CD4-positive, alpha-beta T cell (primary cell): ENCODE measurements around the gene EHD2. TPM values are rescaled to one million over a fixed set of nuclear protein-coding genes. Genes with fewer than 3 reads are reported as not detected.
A peak's percentile ranks its signal among the peaks of the same experiment; 100 is the strongest.

Experiments
- ATAC-seq: fragments of 200-7000 bp; cut with Tn5 transposase; one replicate; pipeline ENCODE4 v1.10.0; 2022; ENCODE audit warnings: mild to moderate bottlenecking; ENCODE audit not compliant: poor library complexity
- CTCF ChIA-PET: fragments of 350-600 bp; sonication (Branson Sonifier 250); formaldehyde crosslinking; loops from one replicate; lab custom pipeline; 2021; ENCODE audit warnings: antibody characterized with exemption, inconsistent platforms; lab: Charles Lee
- POLR2A ChIA-PET: fragments of 350-600 bp; sonication (Branson Sonifier 250); formaldehyde crosslinking; loops from one replicate; lab custom pipeline; 2021; ENCODE audit warnings: antibody characterized with exemption, inconsistent platforms; lab: Charles Lee
- DNase-seq, 14 experiments: peaks; one replicate each; pipeline ENCODE4 v3.0.0-alpha.2; 2013 to 2020; ENCODE audit warnings: mixed read lengths in 2 of 14
- H3K27ac ChIP-seq, 2 donors: one replicate each; pipeline versions ENCODE4 v1.5.1 to v1.7.0; 2013; ENCODE audit warnings: low read length in 2 of 2, low read depth in 1 of 2, mild to moderate bottlenecking in 1 of 2
- H3K27me3 ChIP-seq, 2 experiments: 1 replicate in 1 of 2; 2 replicates in 1 of 2; pipeline versions ENCODE4 v1.6.1 to v1.7.0; 2013; ENCODE audit warnings: low read length in 2 of 2, control low read depth in 1 of 2, mild to moderate bottlenecking in 1 of 2, moderate library complexity in 1 of 2; ENCODE audit not compliant: insufficient read depth in 2 of 2, control insufficient read depth in 1 of 2
- H3K36me3 ChIP-seq: one replicate; pipeline ENCODE4 v1.6.1; 2013; ENCODE audit warnings: low read length, control low read depth; ENCODE audit not compliant: insufficient read depth
- H3K4me1 ChIP-seq: one replicate; pipeline ENCODE4 v1.6.1; 2013; ENCODE audit warnings: low read length, control low read depth; ENCODE audit not compliant: insufficient read depth
- H3K4me3 ChIP-seq: one replicate; pipeline ENCODE4 v1.5.1; 2013; ENCODE audit warnings: mild to moderate bottlenecking, low read length, moderate library complexity
- H3K9me3 ChIP-seq, 2 experiments: 1 replicate in 1 of 2; 2 replicates in 1 of 2; pipeline versions ENCODE4 v1.6.1 to v1.7.0; 2013; ENCODE audit warnings: low read length in 2 of 2, mild to moderate bottlenecking in 2 of 2, control low read depth in 1 of 2, moderate library complexity in 1 of 2; ENCODE audit not compliant: control insufficient read depth in 1 of 2, insufficient read depth in 1 of 2
- H3K27ac Mint-ChIP-seq: one replicate; pipeline ENCODE4 v1.8.0; 2020; ENCODE audit warnings: mixed read lengths
- H3K27me3 Mint-ChIP-seq: one replicate; pipeline ENCODE4 v1.8.0; 2021; ENCODE audit warnings: mixed read lengths
- H3K36me3 Mint-ChIP-seq: one replicate; pipeline ENCODE4 v1.8.0; 2021; ENCODE audit warnings: low read depth, mixed read lengths
- H3K4me1 Mint-ChIP-seq: one replicate; pipeline ENCODE4 v1.8.0; 2021; ENCODE audit warnings: low read depth, mixed read lengths
- H3K4me3 Mint-ChIP-seq: one replicate; pipeline ENCODE4 v1.8.0; 2020; ENCODE audit warnings: mild to moderate bottlenecking, mixed read lengths
- H3K9me3 Mint-ChIP-seq: one replicate; pipeline ENCODE4 v1.8.0; 2020; ENCODE audit warnings: mixed read lengths
- intact Hi-C, 2 experiments: fragments of 100-400 bp; cut with DNase I in 1 of 2; cut with micrococcal nuclease in 1 of 2; formaldehyde crosslinking; loops; one replicate each; pipeline versions ENCODE4 v1.15.1 to v1.9.0; 2023 to 2025; cut with DNase I, micrococcal nuclease
- total RNA-seq, 174 experiments: library from RNA in 2 of 174; stranded (reverse) in 2 of 174; gene quantifications; one replicate each; pipeline ENCODE4 v1.2.3 and lab custom pipeline; 2021 to 2026
- TF ChIP-seq, protein P1 (sequence below): fragments of 200-600 bp; IDR thresholded peaks from one replicate; pipeline ENCODE4 v1.8.0; 2022; ENCODE audit warnings: antibody characterized with exemption, mild to moderate bottlenecking

The EHD2 gene
- total RNA-seq, 2 experiments from 2014 or later, result 0.16 TPM; not detected in 1

GRCh38 chr19:47749326-47749725, 36.1 kb downstream of the EHD2 start:
- H3K36me3 Mint-ChIP-seq, result peaks cover 75% of the 10 kb centered on the region
- POLR2A ChIA-PET, result no interaction called here
- CTCF ChIA-PET, result no interaction called here
- TF ChIP-seq, protein P1, sequence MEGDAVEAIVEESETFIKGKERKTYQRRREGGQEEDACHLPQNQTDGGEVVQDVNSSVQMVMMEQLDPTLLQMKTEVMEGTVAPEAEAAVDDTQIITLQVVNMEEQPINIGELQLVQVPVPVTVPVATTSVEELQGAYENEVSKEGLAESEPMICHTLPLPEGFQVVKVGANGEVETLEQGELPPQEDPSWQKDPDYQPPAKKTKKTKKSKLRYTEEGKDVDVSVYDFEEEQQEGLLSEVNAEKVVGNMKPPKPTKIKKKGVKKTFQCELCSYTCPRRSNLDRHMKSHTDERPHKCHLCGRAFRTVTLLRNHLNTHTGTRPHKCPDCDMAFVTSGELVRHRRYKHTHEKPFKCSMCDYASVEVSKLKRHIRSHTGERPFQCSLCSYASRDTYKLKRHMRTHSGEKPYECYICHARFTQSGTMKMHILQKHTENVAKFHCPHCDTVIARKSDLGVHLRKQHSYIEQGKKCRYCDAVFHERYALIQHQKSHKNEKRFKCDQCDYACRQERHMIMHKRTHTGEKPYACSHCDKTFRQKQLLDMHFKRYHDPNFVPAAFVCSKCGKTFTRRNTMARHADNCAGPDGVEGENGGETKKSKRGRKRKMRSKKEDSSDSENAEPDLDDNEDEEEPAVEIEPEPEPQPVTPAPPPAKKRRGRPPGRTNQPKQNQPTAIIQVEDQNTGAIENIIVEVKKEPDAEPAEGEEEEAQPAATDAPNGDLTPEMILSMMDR, result no peak
- peak overlapping the region; percentile 61 for H3K27ac Mint-ChIP-seq
- no peak overlapping the region for H3K4me3 ChIP-seq
- peaks cover 60% of the 10 kb centered on the region for H3K4me1 ChIP-seq
- peak overlapping the region; percentile 74 for H3K4me3 Mint-ChIP-seq
- peaks cover 50% of the 10 kb centered on the region for H3K4me1 Mint-ChIP-seq
- H3K27ac ChIP-seq, result no peak overlapping the region
- H3K27me3 Mint-ChIP-seq, result no peaks in the 10 kb centered on the region
- peaks cover 67% of the 10 kb centered on the region for H3K36me3 ChIP-seq
- ATAC-seq, result no peak
- intact Hi-C loops, result no loop called here
- no peaks in the 10 kb centered on the region for H3K9me3 Mint-ChIP-seq
- DNase-seq, result no peak
- no peaks in the 10 kb centered on the region for H3K9me3 ChIP-seq
- H3K27me3 ChIP-seq, result no peaks in the 10 kb centered on the region

DNA sequence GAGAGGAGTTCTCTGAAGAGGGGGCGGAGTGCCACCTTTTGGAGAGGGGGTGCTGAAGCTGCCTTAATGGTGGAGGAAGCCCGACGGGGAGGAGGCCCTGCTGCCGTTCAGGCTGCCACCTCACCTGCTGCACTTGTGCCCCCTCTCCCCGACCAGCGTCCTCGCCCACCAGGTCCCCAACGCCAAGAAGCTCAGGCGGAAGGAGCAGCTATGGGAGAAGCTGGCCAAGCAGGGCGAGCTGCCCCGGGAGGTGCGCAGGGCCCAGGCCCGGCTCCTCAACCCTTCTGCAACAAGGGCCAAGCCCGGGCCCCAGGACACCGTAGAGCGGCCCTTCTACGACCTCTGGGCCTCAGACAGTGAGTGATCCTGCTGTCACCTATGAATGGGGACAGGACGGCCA, 37.5 kb downstream of the EHD2 start:
- H3K36me3 ChIP-seq, result peaks cover 80% of the 10 kb centered on the region

DNA sequence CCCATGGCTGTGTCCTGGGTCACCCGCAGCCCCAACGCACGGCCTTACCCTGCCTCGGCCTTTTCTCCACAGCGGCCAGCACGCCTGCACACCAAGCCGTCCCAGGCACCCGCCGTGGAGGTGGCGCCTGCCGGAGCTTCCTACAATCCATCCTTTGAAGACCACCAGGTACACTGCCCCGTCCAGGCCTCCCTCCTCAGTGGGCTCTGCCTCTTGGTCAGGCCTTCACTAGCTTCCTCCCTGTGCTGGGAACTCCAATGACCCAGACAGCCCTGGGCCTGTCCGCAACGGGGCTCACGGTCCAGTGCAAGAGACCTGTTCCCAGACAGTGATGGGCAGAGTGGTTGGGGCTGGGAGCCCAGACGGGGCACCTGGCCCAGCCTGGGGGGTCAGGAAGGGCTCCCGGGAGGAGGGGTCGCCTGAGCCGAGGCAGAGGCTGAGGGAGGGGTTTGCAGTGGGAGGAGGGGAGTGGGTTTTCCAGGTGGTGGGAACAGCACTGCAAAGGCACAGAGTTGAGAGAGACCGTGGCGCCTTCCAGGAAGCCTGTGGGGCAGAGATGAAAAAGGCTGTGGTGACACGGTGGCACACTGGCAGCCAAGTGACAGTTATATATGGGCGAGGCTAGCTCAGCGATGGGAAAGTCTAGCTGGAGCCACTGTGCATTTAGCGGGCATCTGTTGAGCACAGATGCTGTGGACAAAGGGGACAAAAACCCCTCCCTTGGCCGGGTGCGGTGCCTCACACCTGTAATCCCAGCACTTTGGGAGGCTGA, 39.4 kb downstream of the EHD2 start:
- ATAC-seq, result peak; percentile 62
- peaks cover 38% of the 10 kb centered on the region for H3K4me1 Mint-ChIP-seq
- H3K4me3 Mint-ChIP-seq, result peak overlapping the region; percentile 51
- H3K27ac ChIP-seq, result no peak overlapping the region
- ChIA-PET CTCF (no interaction called here), POLR2A (interaction anchor here (0.6 to 0.7 kb wide), 2 partner anchors 142 to 1029 kb away, joined by 3 to 6 read pairs; no protein-coding TSS in a partner anchor)
- no peaks in the 10 kb centered on the region for H3K27me3 ChIP-seq
- peaks cover 33% of the 10 kb centered on the region for H3K4me1 ChIP-seq
- peak overlapping the region; percentile 60 for H3K27ac Mint-ChIP-seq
- H3K4me3 ChIP-seq, result no peak overlapping the region
- no peaks in the 10 kb centered on the region for H3K27me3 Mint-ChIP-seq
- peaks cover 93% of the 10 kb centered on the region for H3K36me3 ChIP-seq
- intact Hi-C loops, result no loop called here
- H3K36me3 Mint-ChIP-seq, result peaks cover 81% of the 10 kb centered on the region
- H3K9me3 ChIP-seq, result no peaks in the 10 kb centered on the region
- DNase-seq, result no peak
- no peaks in the 10 kb centered on the region for H3K9me3 Mint-ChIP-seq
- TF ChIP-seq, protein P1, result no peak

More for the DNA sequence above, 37.5 kb downstream of the EHD2 start:
- Mint-ChIP-seq H3K4me3 (no peak overlapping the region), H3K36me3 (peaks cover 69% of the 10 kb centered on the region), H3K27ac (no peak overlapping the region), H3K4me1 (peaks cover 43% of the 10 kb centered on the region), H3K27me3 (no peaks in the 10 kb centered on the region), H3K9me3 (no peaks in the 10 kb centered on the region)
- no peak for DNase-seq
- ChIA-PET CTCF (no interaction called here), POLR2A (no interaction called here)
- ATAC-seq, result no peak
- no peak overlapping the region for H3K27ac ChIP-seq
- no peaks in the 10 kb centered on the region for H3K9me3 ChIP-seq
- no peaks in the 10 kb centered on the region for H3K27me3 ChIP-seq
- H3K4me3 ChIP-seq, result no peak overlapping the region
- peaks cover 51% of the 10 kb centered on the region for H3K4me1 ChIP-seq
- TF ChIP-seq, protein P1, result no peak
- intact Hi-C loops, result no loop called here
